ENCODE measurements around the gene RBM47.

DNA sequence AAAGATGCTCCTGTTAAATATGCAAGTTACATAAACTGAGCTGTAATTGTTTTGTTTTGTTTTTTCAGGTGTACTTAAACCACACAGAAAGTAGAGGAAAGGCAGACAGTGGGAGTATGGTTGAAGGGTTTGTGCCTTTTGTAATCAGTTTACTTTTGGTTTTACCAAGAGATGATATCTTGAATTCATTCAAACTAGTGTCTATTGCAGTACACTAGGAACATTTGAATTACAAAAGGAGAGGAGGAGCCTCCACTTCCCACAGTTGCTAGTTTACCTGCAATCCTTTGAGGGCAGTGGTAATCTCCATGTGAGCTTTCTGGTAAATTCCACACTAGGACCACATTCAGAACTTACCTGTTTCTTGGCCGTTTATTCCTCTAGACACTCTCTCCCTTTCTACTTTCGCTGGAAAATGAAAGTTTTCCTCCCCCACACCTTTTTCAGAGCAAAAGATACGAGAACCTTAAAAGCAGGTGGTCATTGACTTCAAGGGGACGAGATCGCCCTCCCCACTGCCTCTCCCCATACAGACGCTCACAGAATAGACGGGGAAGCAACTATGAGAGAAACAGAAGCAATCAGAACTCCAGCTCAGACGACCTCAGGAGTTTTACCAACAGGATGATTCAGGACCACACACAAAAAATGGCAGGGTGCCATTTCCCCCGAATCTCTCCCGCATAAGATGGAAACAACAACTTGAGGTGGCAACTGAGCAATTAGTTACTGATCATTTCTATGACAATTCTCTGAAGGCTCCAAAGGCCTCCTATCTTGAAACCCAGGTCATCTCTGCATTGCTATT is 3.3 kb downstream of the RBM47 start:
- no peak for TF ChIP-seq POLR2A (IDR thresholded peaks at IDR 0.05; ENCODE audit: low read length)
- TF ChIP-seq GATA1 (IDR thresholded peaks at IDR 0.05; ENCODE audit: low read depth, low read length) = no peak
